Measurements from ENCODE around the gene DPP7. TPM values are rescaled to one million over a fixed set of nuclear protein-coding genes. Genes with fewer than 3 reads are reported as not detected.
A peak's percentile ranks its signal among the peaks of the same experiment; 100 is the strongest.
"Not testable (repeated sequence)": the region's sequence is repeated elsewhere in the genome, so short reads cannot be mapped to it uniquely, and the experiment has no call there.

The DPP7 gene
- total RNA-seq, 4 donors from 2014 or later: 23.2 to 100 (median 76.8) TPM

- Histone ChIP-seq H3K9me3 (peaks cover 0 to 5% of the 10 kb centered on the region in 2 donors), H3K4me3 (no peak overlapping the region), H3K4me1 (no peaks in the 10 kb centered on the region), H3K27ac (no peak overlapping the region), H3K27me3 (no peaks in the 10 kb centered on the region), H3K36me3 (no peaks in the 10 kb centered on the region)
- intact Hi-C loops (cut with DNase I; ENCODE audit: low total_unique reads): no loop called here
- TF ChIP-seq POLR2A (IDR thresholded peaks at IDR 0.05): no peak
- DNase-seq: no peak
Measured at GRCh38 chr9:137128158-137128861, 13.8 kb upstream of the DPP7 start.

GRCh38 chr9:137127301-137128157 is 13.0 kb upstream of the DPP7 start:
- Histone ChIP-seq H3K4me3 (no peak overlapping the region), H3K4me1 (no peaks in the 10 kb centered on the region), H3K9me3 (peaks cover 0 to 5% of the 10 kb centered on the region in 2 donors), H3K36me3 (no peaks in the 10 kb centered on the region), H3K27ac (peak overlapping the region in 1 of 2 donors; percentile 15), H3K27me3 (no peaks in the 10 kb centered on the region)
- no peak for DNase-seq
- TF ChIP-seq POLR2A (IDR thresholded peaks at IDR 0.05): no peak
- TF ChIP-seq CTCF (IDR thresholded peaks at IDR 0.05): no peak
- intact Hi-C loops (cut with DNase I; ENCODE audit: low total_unique reads): no loop called here

GRCh38 chr9:137126786-137127185 is 12.3 kb upstream of the DPP7 start:
- H3K4me3 ChIP-seq: no peak overlapping the region
- no peak for TF ChIP-seq POLR2A (IDR thresholded peaks at IDR 0.05)
- no peak for TF ChIP-seq CTCF (IDR thresholded peaks at IDR 0.05)
- no peaks in the 10 kb centered on the region for H3K4me1 ChIP-seq
- H3K36me3 ChIP-seq: no peaks in the 10 kb centered on the region
- no peaks in the 10 kb centered on the region for H3K27me3 ChIP-seq
- H3K9me3 ChIP-seq: peaks cover 0 to 5% of the 10 kb centered on the region in 2 donors
- no peak overlapping the region for H3K27ac ChIP-seq
- intact Hi-C loops (cut with DNase I; ENCODE audit: low total_unique reads): no loop called here
- DNase-seq: no peak

- H3K36me3 ChIP-seq; H3K9me3 ChIP-seq; intact Hi-C loops (cut with DNase I; ENCODE audit: low total_unique reads); H3K4me3 ChIP-seq; H3K4me1 ChIP-seq; H3K27me3 ChIP-seq; DNase-seq; H3K27ac ChIP-seq: not testable (repeated sequence)
Measured at GRCh38 chr9:137123952-137124462, 9.5 kb upstream of the DPP7 start.

- Histone ChIP-seq H3K9me3 (no peaks in the 10 kb centered on the region), H3K4me3 (no peak overlapping the region), H3K27me3 (no peaks in the 10 kb centered on the region), H3K4me1 (no peaks in the 10 kb centered on the region), H3K27ac (no peak overlapping the region), H3K36me3 (no peaks in the 10 kb centered on the region)
- TF ChIP-seq CTCF (IDR thresholded peaks at IDR 0.05) (no peak), POLR2A (IDR thresholded peaks at IDR 0.05) (no peak)
- intact Hi-C loops (cut with DNase I; ENCODE audit: low total_unique reads): no loop called here
- DNase-seq: no peak
Measured at GRCh38 chr9:137123468-137123837, 8.9 kb upstream of the DPP7 start.

GRCh38 chr9:137122796-137123467 is 8.4 kb upstream of the DPP7 start:
- H3K9me3 ChIP-seq; H3K27ac ChIP-seq; H3K27me3 ChIP-seq; DNase-seq; H3K4me1 ChIP-seq; H3K36me3 ChIP-seq; intact Hi-C loops (cut with DNase I; ENCODE audit: low total_unique reads); H3K4me3 ChIP-seq: not testable (repeated sequence)

- H3K36me3 ChIP-seq; H3K4me1 ChIP-seq; H3K27ac ChIP-seq; DNase-seq; H3K4me3 ChIP-seq; H3K27me3 ChIP-seq; intact Hi-C loops (cut with DNase I; ENCODE audit: low total_unique reads); H3K9me3 ChIP-seq: not testable (repeated sequence)
Measured at GRCh38 chr9:137121927-137122795, 7.6 kb upstream of the DPP7 start.

- not testable (repeated sequence) for H3K27ac ChIP-seq, H3K4me1 ChIP-seq, H3K36me3 ChIP-seq, H3K9me3 ChIP-seq, H3K4me3 ChIP-seq, DNase-seq, H3K27me3 ChIP-seq
- intact Hi-C loops (cut with DNase I; ENCODE audit: low total_unique reads): loop anchor here (10.0 kb wide), 1 partner anchor 107 kb away; the partner anchor contains the start of genes CYSRT1, RNF208 and RNF224
Measured at GRCh38 chr9:137118092-137118603, 3.6 kb upstream of the DPP7 start.
